Adrenal gland (tissue), 19 donors: ENCODE measurements around the gene RHOA. TPM values are rescaled to one million over a fixed set of nuclear protein-coding genes. Genes with fewer than 3 reads are reported as not detected.

Source experiments
- DNase-seq, 7 donors: peaks; one replicate each; pipeline ENCODE4 v3.0.0-alpha.2; 2019 to 2020
- H3K27ac ChIP-seq, 5 donors: fragments of 200-600 bp; sonication (generic) in 4 of 5; 1 replicate in 3 of 5; 2 replicates in 2 of 5; pipeline versions ENCODE4 v1.5.1 to v1.8.0; 2016 to 2020; ENCODE audit warnings: mild to moderate bottlenecking in 1 of 5
- H3K27me3 ChIP-seq: fragments of 200-600 bp; 2 replicates; pipeline ENCODE4 v1.8.0; 2021
- H3K36me3 ChIP-seq, 2 donors: fragments of 200-600 bp; replicated peaks in 1 of 2; 1 replicate in 1 of 2; 2 replicates in 1 of 2; pipeline versions ENCODE4 v1.5.1 to v1.8.0; 2018 to 2022
- H3K4me1 ChIP-seq, 2 donors: fragments of 200-600 bp; replicated peaks in 1 of 2; 1 replicate in 1 of 2; 2 replicates in 1 of 2; pipeline versions ENCODE4 v1.5.1 to v1.8.0; 2018 to 2021
- H3K4me3 ChIP-seq, 4 donors: fragments of 200-600 bp; sonication (generic) in 3 of 4; one replicate each; pipeline ENCODE4 v1.5.1; 2016 to 2018
- H3K9me3 ChIP-seq, 3 donors: fragments of 200-600 bp; sonication (generic) in 1 of 3; replicated peaks in 1 of 3; 1 replicate in 2 of 3; 2 replicates in 1 of 3; pipeline versions ENCODE4 v1.5.1 to v1.8.0; 2016 to 2021
- CTCF ChIP-seq, 6 experiments: fragments of 450-650 bp in 4 of 6; fragments of 200-600 bp in 2 of 6; sonication (generic) in 1 of 6; IDR thresholded peaks; 1 replicate in 5 of 6; 2 replicates in 1 of 6; pipeline versions ENCODE4 v1.5.1 to v1.8.0; 2016 to 2021; ENCODE audit warnings: antibody characterized with exemption in 6 of 6, mild to moderate bottlenecking in 2 of 6, moderate library complexity in 1 of 6
- POLR2A ChIP-seq, 2 donors: fragments of 450-650 bp; IDR thresholded peaks; one replicate each; pipeline ENCODE4 v1.6.1; 2017; ENCODE audit warnings: antibody characterized with exemption in 2 of 2, mild to moderate bottlenecking in 2 of 2, moderate library complexity in 1 of 2
- WGBS, 4 donors: extraction: QIAGEN DNeasy Blood & Tissue Kit in 2 of 4; methylation state at CpG; one replicate each; pipeline versions ENCODE4 v1.1.5 to v1.1.7; 2013 to 2017; 5-methylcytosine and 5-hydroxymethylcytosine counted together
- intact Hi-C, 2 donors: fragments of 100-400 bp; cut with DNase I; formaldehyde crosslinking; loops; one replicate each; pipeline versions ENCODE4 v1.14.1 to v1.15.0; 2022 to 2023
- long read RNA-seq, 10 donors: library from polyadenylated mRNA in 3 of 10; unstranded in 2 of 10; stranded (forward) in 1 of 10; transcript quantifications; one replicate each; pipeline ENCODE4 v2.0.0 and lab custom pipeline, GENCODE V29; 2021 to 2026
- polyA plus RNA-seq, 3 donors: library from polyadenylated mRNA; stranded (reverse); fragments of 200-250 nt in 2 of 3; fragments of 350-450 nt in 1 of 3; fragmentation: Illumina TruSeq in 1 of 3; extraction: RNeasy Lipid Tissue Mini Kit (QIAGEN cat#74804) in 1 of 3; gene quantifications; one replicate each; pipeline ENCODE4 v1.2.3, GENCODE V29; 2013 to 2014
- total RNA-seq, 9 donors: library from RNA; depleted of rRNA in 4 of 9; stranded (reverse); fragments of >200 nt in 4 of 9; fragments of 120-200 nt in 1 of 9; fragmentation: NEBNext Ultra II Directional in 1 of 9; extraction: Animal tissue kit (Norgen Biotek cat#: 25700) in 1 of 9; gene quantifications; one replicate each; pipeline versions ENCODE4 v1.1.0 to v1.2.4, GENCODE V29; 2013 to 2023
- donor health status: healthy with polysubstance abuse.
- donor health status: Bipolar disorder and iron deficiency.
- donor health status: DM: yes; HTN: yes; CAD: no.
- donor health status: DM: no; HTN: no; CAD: no.
- donor health status: DM: no; HTN: no; CAD: no.
- donor health status: DM: yes; HTN: yes; CAD: no.

The RHOA gene
- total RNA-seq, result 100 to 1,000 TPM; 215 to 913 (median 430) TPM
- 100 to 1,000 TPM; 185 to 796 (median 189) TPM for polyA plus RNA-seq
- long read RNA-seq, donor 1, transcript RHOA-202 (5 exons, 2,031 nt), result major isoform, 191 of 247 reads
- long read RNA-seq, donor 1, partial matches to known transcripts, result 28 of 247 reads
- long read RNA-seq, donor 1, other reads (novel, unspliced or antisense), result 27 of 247 reads
- long read RNA-seq, donor 2, transcript RHOA-202 (5 exons, 2,031 nt), result major isoform, 114 of 156 reads
- long read RNA-seq, donor 2, partial matches to known transcripts, result 20 of 156 reads
- long read RNA-seq, donor 2, other reads (novel, unspliced or antisense), result 19 of 156 reads
- long read RNA-seq, donor 3, transcript RHOA-202 (5 exons, 2,031 nt), result major isoform, 153 of 188 reads
- long read RNA-seq, donor 3, partial matches to known transcripts, result 17 of 188 reads
- long read RNA-seq, donor 3, other reads (novel, unspliced or antisense), result 16 of 188 reads
- long read RNA-seq, donor 4, transcript RHOA-202 (5 exons, 2,031 nt), result major isoform, 458 of 514 reads
- long read RNA-seq, donor 4, transcript RHOA-203 (6 exons, 961 nt), result minor isoform, 5 of 514 reads
- long read RNA-seq, donor 4, partial matches to known transcripts, result 11 of 514 reads
- long read RNA-seq, donor 4, other reads (novel, unspliced or antisense), result 40 of 514 reads
- long read RNA-seq, donor 5, transcript RHOA-206 (4 exons, 889 nt), result minor isoform, 7 of 1,206 reads
- long read RNA-seq, donor 5, transcript RHOA-203 (6 exons, 961 nt), result minor isoform, 6 of 1,206 reads
- long read RNA-seq, donor 5, transcript RHOA-202 (5 exons, 2,031 nt), result major isoform, 1,140 of 1,206 reads
- long read RNA-seq, donor 5, partial matches to known transcripts, result 4 of 1,206 reads
- long read RNA-seq, donor 5, other reads (novel, unspliced or antisense), result 48 of 1,206 reads
- long read RNA-seq, donor 6, transcript RHOA-202 (5 exons, 2,031 nt), result major isoform, 245 of 274 reads
- long read RNA-seq, donor 6, partial matches to known transcripts, result 2 of 274 reads
- long read RNA-seq, donor 6, other reads (novel, unspliced or antisense), result 24 of 274 reads
- long read RNA-seq, donor 7, transcript RHOA-202 (5 exons, 2,031 nt), result major isoform, 90 of 119 reads
- long read RNA-seq, donor 7, partial matches to known transcripts, result 22 of 119 reads
- long read RNA-seq, donor 7, other reads (novel, unspliced or antisense), result 5 of 119 reads
- long read RNA-seq, donor 8, transcript RHOA-202 (5 exons, 2,031 nt), result major isoform, 218 of 278 reads
- long read RNA-seq, donor 8, partial matches to known transcripts, result 40 of 278 reads
- long read RNA-seq, donor 8, other reads (novel, unspliced or antisense), result 18 of 278 reads
- long read RNA-seq, donor 9, transcript RHOA-202 (5 exons, 2,031 nt), result major isoform, 140 of 171 reads
- long read RNA-seq, donor 9, partial matches to known transcripts, result 20 of 171 reads
- long read RNA-seq, donor 9, other reads (novel, unspliced or antisense), result 9 of 171 reads
- long read RNA-seq, donor 10, transcript RHOA-202 (5 exons, 2,031 nt), result major isoform, 80 of 96 reads
- long read RNA-seq, donor 10, partial matches to known transcripts, result 7 of 96 reads
- long read RNA-seq, donor 10, other reads (novel, unspliced or antisense), result 7 of 96 reads

- H3K27ac ChIP-seq, result peak within 1 kb of the TSS; percentile 85 to 100 (median 98)
- peaks cover 22 to 50% of the 10 kb centered on the region in 2 donors for H3K4me1 ChIP-seq
- TF ChIP-seq POLR2A (IDR thresholded peaks at IDR 0.05) (peak; percentile 89 to 98), CTCF (IDR thresholded peaks at IDR 0.05) (no peak)
- H3K36me3 ChIP-seq, result peaks cover 0 to 8% of the 10 kb centered on the region in 2 donors
- H3K27me3 ChIP-seq, result no peaks in the 10 kb centered on the region
- H3K9me3 ChIP-seq, result no peaks in the 10 kb centered on the region
- intact Hi-C loops, result no loop called here
- 0% methylated on average over 11 to 62 of the region's 62 CpGs for WGBS, 4 donors
- peak within 1 kb of the TSS; percentile 47 to 99 (median 86) for H3K4me3 ChIP-seq
- peak; percentile 99 to 100 (median 100) for DNase-seq
Observed at GRCh38 chr3:49411968-49412631, at the start of gene RHOA, which contains the start of gene TCTA. TSS of gene RHOA (minus strand) at chr3:49411976. CDS start at chr3:49375589, 36,387 bp downstream. TSS of gene TCTA (plus strand) at chr3:49412423. CDS start at chr3:49412427, 4 bp downstream.

GRCh38 chr3:49460956-49461355 is 49.2 kb upstream of the RHOA start:
- Histone ChIP-seq H3K9me3 (no peaks in the 10 kb centered on the region), H3K4me1 (peaks cover 13 to 19% of the 10 kb centered on the region in 2 donors), H3K4me3 (no peak overlapping the region), H3K36me3 (no peaks in the 10 kb centered on the region), H3K27ac (peak overlapping the region in 1 of 5 donors; percentile 61), H3K27me3 (no peaks in the 10 kb centered on the region)
- 80 to 100% (median 90%) methylated on average over 3 to 4 of the region's 4 CpGs for WGBS, 4 donors
- intact Hi-C loops, result no loop called here
- no peak for TF ChIP-seq POLR2A (IDR thresholded peaks at IDR 0.05)
- no peak for TF ChIP-seq CTCF (IDR thresholded peaks at IDR 0.05)
- DNase-seq, result no peak

- TF ChIP-seq POLR2A (IDR thresholded peaks at IDR 0.05), result no peak
- peak in 2 of 7 donors; percentile 16 to 37 for DNase-seq
Observed at GRCh38 chr3:49460188-49460890, 48.6 kb upstream of the RHOA start.

More at GRCh38 chr3:49460188-49460890, 48.6 kb upstream of the RHOA start:
- Histone ChIP-seq H3K36me3 (no peaks in the 10 kb centered on the region), H3K27me3 (no peaks in the 10 kb centered on the region), H3K4me1 (peaks cover 7 to 13% of the 10 kb centered on the region in 2 donors), H3K9me3 (no peaks in the 10 kb centered on the region), H3K27ac (no peak overlapping the region), H3K4me3 (no peak overlapping the region)
- whole genome bisulfite sequencing, 4 donors, result 17 to 60% (median 52%) methylated on average over 1 to 2 of the region's 2 CpGs
- intact Hi-C loops, result no loop called here
